GM23338 (cell line): ENCODE measurements around the gene LNX2. TPM values are rescaled to one million over a fixed set of nuclear protein-coding genes. Genes with fewer than 3 reads are reported as not detected.

Experiments
- ATAC-seq: fragments of 200-7000 bp; cut with Tn5 transposase; 3 replicates; pipeline ENCODE4 v1.9.1; 2020
- DNase-seq: peaks from one replicate; pipeline ENCODE4 v3.0.0-alpha.2; 2015; ENCODE audit warnings: low spot score
- H2AFZ ChIP-seq: fragments of 200-600 bp; sonication (generic); 2 replicates; pipeline ENCODE4 v1.8.0; 2016; ENCODE audit warnings: antibody characterized with exemption, mild to moderate bottlenecking, moderate library complexity
- H3F3A ChIP-seq: fragments of 200-600 bp; sonication (generic); replicated peaks from 2 replicates; pipeline ENCODE4 v1.8.0; 2017; ENCODE audit warnings: antibody characterized with exemption, mixed run types, low read depth
- H3K27ac ChIP-seq: fragments of 200-600 bp; sonication (generic); 2 replicates; pipeline ENCODE4 v1.6.1; 2016; ENCODE audit warnings: low read depth
- H3K27me3 ChIP-seq: fragments of 200-600 bp; sonication (generic); 2 replicates; pipeline ENCODE4 v1.8.0; 2016; ENCODE audit warnings: mild to moderate bottlenecking, mixed run types, moderate library complexity; ENCODE audit not compliant: insufficient read depth
- H3K36me3 ChIP-seq: fragments of 200-600 bp; sonication (generic); 2 replicates; pipeline ENCODE4 v1.8.0; 2016; ENCODE audit warnings: mild to moderate bottlenecking; ENCODE audit not compliant: insufficient read depth
- H3K4me1 ChIP-seq: fragments of 200-600 bp; sonication (generic); 2 replicates; pipeline ENCODE4 v1.8.0; 2016; ENCODE audit warnings: mild to moderate bottlenecking, moderate library complexity; ENCODE audit not compliant: insufficient read depth
- H3K4me2 ChIP-seq: fragments of 200-600 bp; sonication (generic); 2 replicates; pipeline ENCODE4 v1.7.1; 2017; ENCODE audit warnings: mixed run types
- H3K4me3 ChIP-seq: fragments of 200-600 bp; sonication (generic); 2 replicates; pipeline ENCODE4 v1.6.1; 2016; ENCODE audit warnings: mixed run types
- H3K79me2 ChIP-seq: fragments of 200-600 bp; sonication (generic); replicated peaks from 2 replicates; pipeline ENCODE4 v1.8.0; 2017; ENCODE audit warnings: mild to moderate bottlenecking; ENCODE audit not compliant: insufficient read depth
- H3K9me2 ChIP-seq: fragments of 200-600 bp; sonication (generic); 2 replicates; pipeline ENCODE4 v1.8.0; 2017; ENCODE audit not compliant: insufficient read depth
- H4K20me1 ChIP-seq: fragments of 200-600 bp; sonication (generic); replicated peaks from 2 replicates; pipeline ENCODE4 v1.8.0; 2017; ENCODE audit warnings: mild to moderate bottlenecking; ENCODE audit not compliant: insufficient read depth
- H3K27ac Mint-ChIP-seq: 2 replicates; pipeline ENCODE4 v1.8.0; 2020; ENCODE audit warnings: inconsistent platforms, mild to moderate bottlenecking, moderate library complexity, mixed read lengths
- H3K27me3 Mint-ChIP-seq: 3 replicates; pipeline ENCODE4 v1.8.0; 2022; ENCODE audit warnings: low read depth, mild to moderate bottlenecking, moderate library complexity, mixed read lengths, inconsistent platforms; ENCODE audit not compliant: insufficient read depth, poor library complexity
- H3K36me3 Mint-ChIP-seq: 3 replicates; pipeline ENCODE4 v1.8.0; 2021; ENCODE audit warnings: low read depth, mild to moderate bottlenecking, inconsistent platforms, moderate library complexity, mixed read lengths
- H3K4me1 Mint-ChIP-seq: 3 replicates; pipeline ENCODE4 v1.8.0; 2020; ENCODE audit warnings: mild to moderate bottlenecking, inconsistent platforms, mixed read lengths
- H3K4me3 Mint-ChIP-seq: 3 replicates; pipeline ENCODE4 v1.8.0; 2021; ENCODE audit warnings: moderate library complexity, mild to moderate bottlenecking, inconsistent platforms, mixed read lengths
- H3K9me3 Mint-ChIP-seq: 3 replicates; pipeline ENCODE4 v1.8.0; 2020; ENCODE audit warnings: moderate library complexity, mild to moderate bottlenecking, inconsistent platforms, mixed read lengths
- CREB1 ChIP-seq: fragments of 250-450 bp; sonication (Bioruptor Pico); IDR thresholded peaks from 2 replicates; pipeline ENCODE4 v1.5.0; 2020; ENCODE audit warnings: low read depth, mild to moderate bottlenecking, moderate library complexity
- ETS1 ChIP-seq: IDR thresholded peaks from 2 replicates; pipeline ENCODE4 v1.6.1; 2016; ENCODE audit warnings: antibody characterized with exemption
- EZH2phosphoT487 ChIP-seq: fragments of 200-600 bp; sonication (generic); IDR thresholded peaks from one replicate; pipeline ENCODE4 v1.8.1; 2018; ENCODE audit warnings: antibody characterized with exemption; ENCODE audit not compliant: unreplicated experiment
- NANOG ChIP-seq: IDR thresholded peaks from 2 replicates; pipeline ENCODE4 v1.6.1; 2016; ENCODE audit warnings: antibody characterized with exemption, borderline replicate concordance
- POLR2AphosphoS5 ChIP-seq: IDR thresholded peaks from 2 replicates; pipeline ENCODE4 v1.6.1; 2016; ENCODE audit warnings: antibody characterized with exemption, low read depth
- REST ChIP-seq: IDR thresholded peaks from one replicate; pipeline ENCODE4 v1.6.1; 2018; ENCODE audit warnings: antibody characterized with exemption; ENCODE audit not compliant: unreplicated experiment
- ZNF462 ChIP-seq: fragments of 250-450 bp; sonication (Bioruptor Pico); IDR thresholded peaks from 2 replicates; pipeline ENCODE4 v1.5.0; 2020; ENCODE audit warnings: mild to moderate bottlenecking, moderate library complexity
- polyA plus RNA-seq: library from polyadenylated mRNA; unstranded; fragments of >200 nt; fragmentation: Nextera tagmentation; extraction: Ambion mirVana; gene quantifications from 2 replicates; pipeline ENCODE4 v1.2.1, GENCODE V29; 2016
- total RNA-seq: library from RNA; depleted of rRNA; stranded (reverse); fragments of >200 nt; shearing (Covaris generic); gene quantifications from 2 replicates; pipeline ENCODE4 v1.2.3, GENCODE V29; 2014

Gene LNX2
- total and polyA plus RNA-seq, 2 experiments from 2014 or later, result 3.7 to 18.0 TPM

GRCh38 chr13:27632214-27632613 lies 11.9 kb upstream of the LNX2 start:
- DNase-seq, result no peak
- Mint-ChIP-seq H3K36me3 (peaks cover 3% of the 10 kb centered on the region; the same call in 2 of the 3 replicates), H3K27ac (no peak overlapping the region), H3K4me3 (no peak overlapping the region), H3K4me1 (peaks cover 6% of the 10 kb centered on the region; the same call in 1 of the 3 replicates), H3K9me3 (no peaks in the 10 kb centered on the region), H3K27me3 (peaks cover 2% of the 10 kb centered on the region)
- Histone ChIP-seq H3K79me2 (peaks cover 81% of the 10 kb centered on the region), H3K9me2 (no peaks in the 10 kb centered on the region), H4K20me1 (peaks cover 17% of the 10 kb centered on the region), H3K36me3 (no peaks in the 10 kb centered on the region; the same call in 1 of the 2 replicates), H3K4me3 (no peak overlapping the region), H3K4me2 (no peak overlapping the region), H3K27me3 (no peaks in the 10 kb centered on the region), H2AFZ (no peak overlapping the region), H3K4me1 (no peaks in the 10 kb centered on the region), H3F3A (peaks cover 3% of the 10 kb centered on the region; the same call in 1 of the 2 replicates), H3K27ac (no peak overlapping the region)
- TF ChIP-seq EZH2phosphoT487 (no peak), NANOG (no peak), ETS1 (no peak), CREB1 (CRISPR knock-in tag) (no peak), REST (no peak), POLR2AphosphoS5 (no peak)
- no peak for ATAC-seq

GRCh38 chr13:27631665-27632064 lies 11.3 kb upstream of the LNX2 start:
- Histone ChIP-seq H2AFZ (no peak overlapping the region), H3K4me3 (no peak overlapping the region), H3K27ac (no peak overlapping the region), H3K27me3 (no peaks in the 10 kb centered on the region), H3K4me1 (no peaks in the 10 kb centered on the region), H3K4me2 (no peak overlapping the region), H3K36me3 (no peaks in the 10 kb centered on the region; the same call in 1 of the 2 replicates), H3F3A (peaks cover 3% of the 10 kb centered on the region; the same call in 1 of the 2 replicates), H4K20me1 (peaks cover 20% of the 10 kb centered on the region), H3K79me2 (peaks cover 80% of the 10 kb centered on the region), H3K9me2 (no peaks in the 10 kb centered on the region)
- peaks cover 3% of the 10 kb centered on the region; the same call in 2 of the 3 replicates for H3K36me3 Mint-ChIP-seq
- H3K27me3 Mint-ChIP-seq, result peaks cover 2% of the 10 kb centered on the region
- no peak overlapping the region for H3K4me3 Mint-ChIP-seq
- no peak overlapping the region for H3K27ac Mint-ChIP-seq
- H3K4me1 Mint-ChIP-seq, result peaks cover 2% of the 10 kb centered on the region; the same call in 2 of the 3 replicates
- DNase-seq (no peak), ATAC-seq (no peak)
- no peaks in the 10 kb centered on the region for H3K9me3 Mint-ChIP-seq
- TF ChIP-seq ETS1 (no peak), POLR2AphosphoS5 (no peak), ZNF462 (CRISPR knock-in tag) (no peak)
